ENCODE data around the gene TRIP6. TPM values are rescaled to one million over a fixed set of nuclear protein-coding genes. Genes with fewer than 3 reads are reported as not detected.

TRIP6 gene
- total RNA-seq, 2 donors from 2014 or later, result 71.9 to 103 TPM

DNA sequence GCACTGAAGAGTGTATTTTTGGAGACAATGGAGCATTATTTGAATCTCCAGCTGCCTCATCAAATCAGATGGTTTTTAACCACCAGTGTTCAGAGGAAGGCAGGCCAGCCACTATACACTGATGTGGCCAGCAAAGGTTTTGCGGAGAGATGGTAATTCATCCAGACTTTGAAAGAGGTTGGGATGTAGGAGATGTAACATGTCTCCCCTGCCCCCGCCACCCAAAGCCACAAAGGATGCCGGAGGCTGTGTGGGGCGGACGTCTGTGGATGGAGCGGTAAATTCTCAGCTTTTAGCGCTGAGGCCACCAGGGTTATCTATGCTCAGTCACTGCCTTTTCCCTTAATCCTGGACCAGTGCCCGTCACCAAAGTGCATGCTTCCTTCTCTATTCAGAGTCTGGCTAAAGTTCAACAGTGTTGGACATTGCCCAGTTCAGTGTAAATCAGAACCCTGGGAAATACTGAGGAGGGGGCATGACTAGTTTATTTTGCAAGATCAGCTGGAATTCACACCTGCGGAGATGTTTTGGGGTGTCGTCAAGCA lies 3.7 kb upstream of the TRIP6 start:
- no peak for DNase-seq (ENCODE audit: low spot score)

GRCh38 chr7:100864263-100864845 lies 2.8 kb upstream of the TRIP6 start:
- no peaks in the 10 kb centered on the region for H3K9me3 ChIP-seq
- H3K36me3 ChIP-seq, result peaks cover 17% of the 10 kb centered on the region
- H3K27me3 ChIP-seq (replicated peaks; ENCODE audit: insufficient read depth), result no peaks in the 10 kb centered on the region
- no peak for DNase-seq (ENCODE audit: low spot score)
- TF ChIP-seq, protein P1, sequence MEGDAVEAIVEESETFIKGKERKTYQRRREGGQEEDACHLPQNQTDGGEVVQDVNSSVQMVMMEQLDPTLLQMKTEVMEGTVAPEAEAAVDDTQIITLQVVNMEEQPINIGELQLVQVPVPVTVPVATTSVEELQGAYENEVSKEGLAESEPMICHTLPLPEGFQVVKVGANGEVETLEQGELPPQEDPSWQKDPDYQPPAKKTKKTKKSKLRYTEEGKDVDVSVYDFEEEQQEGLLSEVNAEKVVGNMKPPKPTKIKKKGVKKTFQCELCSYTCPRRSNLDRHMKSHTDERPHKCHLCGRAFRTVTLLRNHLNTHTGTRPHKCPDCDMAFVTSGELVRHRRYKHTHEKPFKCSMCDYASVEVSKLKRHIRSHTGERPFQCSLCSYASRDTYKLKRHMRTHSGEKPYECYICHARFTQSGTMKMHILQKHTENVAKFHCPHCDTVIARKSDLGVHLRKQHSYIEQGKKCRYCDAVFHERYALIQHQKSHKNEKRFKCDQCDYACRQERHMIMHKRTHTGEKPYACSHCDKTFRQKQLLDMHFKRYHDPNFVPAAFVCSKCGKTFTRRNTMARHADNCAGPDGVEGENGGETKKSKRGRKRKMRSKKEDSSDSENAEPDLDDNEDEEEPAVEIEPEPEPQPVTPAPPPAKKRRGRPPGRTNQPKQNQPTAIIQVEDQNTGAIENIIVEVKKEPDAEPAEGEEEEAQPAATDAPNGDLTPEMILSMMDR (IDR thresholded peaks at IDR 0.05), result no peak
- no peak for ATAC-seq (ENCODE audit: insufficient number of reproducible peaks, low FRiP score, low read depth)
- no peak overlapping the region for H3K27ac ChIP-seq
- peaks cover 8 to 30% of the 10 kb centered on the region in 2 donors for H3K4me1 ChIP-seq (ENCODE audit: control insufficient read depth in 1 of 2, low read depth in 2 of 2)
- no peak overlapping the region for H3K4me3 ChIP-seq

More for the DNA sequence above, 3.7 kb upstream of the TRIP6 start:
- no peaks in the 10 kb centered on the region for H3K27me3 ChIP-seq (replicated peaks; ENCODE audit: insufficient read depth)
- H3K4me3 ChIP-seq, result no peak overlapping the region
- no peaks in the 10 kb centered on the region for H3K9me3 ChIP-seq
- ATAC-seq (ENCODE audit: insufficient number of reproducible peaks, low FRiP score, low read depth), result no peak
- peaks cover 17% of the 10 kb centered on the region for H3K36me3 ChIP-seq
- no peak overlapping the region for H3K27ac ChIP-seq
- peaks cover 2 to 21% of the 10 kb centered on the region in 2 donors for H3K4me1 ChIP-seq (ENCODE audit: control insufficient read depth in 1 of 2, low read depth in 2 of 2)
- TF ChIP-seq, protein P1 (IDR thresholded peaks at IDR 0.05), result no peak

DNA sequence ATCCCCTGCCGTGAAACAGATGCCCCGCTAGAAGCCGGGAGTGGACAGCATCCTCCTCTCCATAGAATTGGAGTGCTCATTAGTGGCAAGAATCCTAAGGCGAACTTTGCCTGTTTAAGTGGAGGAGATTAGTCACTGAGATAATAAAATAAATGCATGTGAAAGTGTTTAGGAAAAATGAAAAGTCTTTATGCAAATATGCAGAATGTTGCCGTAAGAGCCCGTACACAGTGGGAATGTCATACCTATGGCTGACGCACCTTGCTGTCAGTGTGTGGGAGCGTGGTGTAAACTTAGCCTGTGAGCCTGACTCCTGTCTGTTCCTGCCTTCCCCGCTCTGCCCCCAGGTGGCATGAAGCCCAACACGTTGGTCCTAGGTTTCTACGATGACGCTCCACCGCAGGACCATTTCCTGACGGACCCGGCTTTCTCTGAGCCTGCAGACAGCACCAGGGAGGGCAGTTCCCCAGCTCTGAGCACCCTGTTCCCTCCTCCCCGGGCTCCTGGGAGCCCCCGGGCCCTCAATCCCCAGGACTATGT lies 1.7 kb upstream of the TRIP6 start:
- no peak for ATAC-seq (ENCODE audit: insufficient number of reproducible peaks, low FRiP score, low read depth)
- Histone ChIP-seq H3K4me1 (ENCODE audit: control insufficient read depth in 1 of 2, low read depth in 2 of 2) (peaks cover 8 to 31% of the 10 kb centered on the region in 2 donors), H3K27ac (peak overlapping the region; percentile 98 to 99), H3K36me3 (peaks cover 12% of the 10 kb centered on the region), H3K9me3 (no peaks in the 10 kb centered on the region), H3K4me3 (peak overlapping the region; percentile 94), H3K27me3 (replicated peaks; ENCODE audit: insufficient read depth) (no peaks in the 10 kb centered on the region)
- DNase-seq (ENCODE audit: low spot score), result no peak
- TF ChIP-seq, protein P1 (IDR thresholded peaks at IDR 0.05), result no peak

- DNase-seq (ENCODE audit: low spot score) (no peak), ATAC-seq (ENCODE audit: insufficient number of reproducible peaks, low FRiP score, low read depth) (no peak)
- TF ChIP-seq, protein P1 (IDR thresholded peaks at IDR 0.05), result no peak
- Histone ChIP-seq H3K9me3 (no peaks in the 10 kb centered on the region), H3K27me3 (replicated peaks; ENCODE audit: insufficient read depth) (no peaks in the 10 kb centered on the region), H3K4me1 (ENCODE audit: control insufficient read depth in 1 of 2, low read depth in 2 of 2) (peaks cover 8 to 31% of the 10 kb centered on the region in 2 donors), H3K36me3 (peaks cover 14% of the 10 kb centered on the region), H3K4me3 (peak overlapping the region; percentile 94), H3K27ac (peak overlapping the region; percentile 98 to 99)
These were observed 1.1 kb upstream of the TRIP6 start for GRCh38 chr7:100865938-100866728.

GRCh38 chr7:100866729-100867039 lies 503 bp upstream of the TRIP6 start:
- Histone ChIP-seq H3K27ac (peak overlapping the region; percentile 98 to 99), H3K9me3 (no peaks in the 10 kb centered on the region), H3K4me3 (peak overlapping the region; percentile 94), H3K4me1 (ENCODE audit: control insufficient read depth in 1 of 2, low read depth in 2 of 2) (peaks cover 8 to 31% of the 10 kb centered on the region in 2 donors), H3K27me3 (replicated peaks; ENCODE audit: insufficient read depth) (no peaks in the 10 kb centered on the region), H3K36me3 (peaks cover 14% of the 10 kb centered on the region)
- TF ChIP-seq, protein P1 (IDR thresholded peaks at IDR 0.05), result no peak
- no peak for DNase-seq (ENCODE audit: low spot score)
- ATAC-seq (ENCODE audit: insufficient number of reproducible peaks, low FRiP score, low read depth), result no peak
